ENCODE measurements around the gene THEM4.

The THEM4 gene

GRCh38 chr1:151858030-151858746 lies 51.1 kb downstream of the THEM4 start:
- no peak for DNase-seq

- peak; percentile 55 for DNase-seq
Measured at GRCh38 chr1:151855933-151856332, 53.4 kb downstream of the THEM4 start.

GRCh38 chr1:151855516-151855915 lies 53.8 kb downstream of the THEM4 start:
- DNase-seq = peak; percentile 82

GRCh38 chr1:151854658-151855057 lies 54.7 kb downstream of the THEM4 start:
- no peak for DNase-seq

GRCh38 chr1:151853411-151853943 lies 55.8 kb downstream of the THEM4 start, which contains the start of gene THEM5:
Gene THEM5 (minus strand): TSS chr1:151853712. CDS start chr1:151853565, 147 bp downstream.
- peak; percentile 60 for DNase-seq

- DNase-seq = no peak
Measured at GRCh38 chr1:151852733-151853132, 56.6 kb downstream of the THEM4 start.

GRCh38 chr1:151851886-151852285 lies 57.4 kb downstream of the THEM4 start:
- no peak for DNase-seq

- no peak for DNase-seq
Measured at GRCh38 chr1:151849871-151850270, 59.4 kb downstream of the THEM4 start.

- no peak for DNase-seq
Measured at GRCh38 chr1:151849126-151849525, 60.2 kb downstream of the THEM4 start.

GRCh38 chr1:151847867-151848596 lies 61.3 kb downstream of the THEM4 start:
- no peak for DNase-seq

GRCh38 chr1:151846686-151847237 lies 62.5 kb downstream of the THEM4 start:
- no peak for DNase-seq

GRCh38 chr1:151846062-151846568 lies 63.2 kb downstream of the THEM4 start:
- DNase-seq = peak; percentile 31

- DNase-seq = no peak
Measured at GRCh38 chr1:151843398-151843797, 65.9 kb downstream of the THEM4 start.

GRCh38 chr1:151841141-151841540 lies 68.2 kb downstream of the THEM4 start:
- no peak for DNase-seq

GRCh38 chr1:151840421-151840820 lies 68.9 kb downstream of the THEM4 start:
- DNase-seq = no peak

GRCh38 chr1:151839457-151840403 lies 69.6 kb downstream of the THEM4 start, which contains the start of gene C2CD4D:
Gene C2CD4D (minus strand): TSS chr1:151839820. CDS start chr1:151838989, 831 bp downstream.
- DNase-seq = no peak

- DNase-seq = no peak
Measured at GRCh38 chr1:151839082-151839412, 70.3 kb downstream of the THEM4 start.

GRCh38 chr1:151838222-151839081 lies 70.9 kb downstream of the THEM4 start:
- DNase-seq = no peak

- DNase-seq = no peak
Measured at GRCh38 chr1:151837884-151838221, 71.5 kb downstream of the THEM4 start.

- no peak for DNase-seq
Measured at GRCh38 chr1:151837197-151837596, 72.1 kb downstream of the THEM4 start.

- DNase-seq = no peak
Measured at GRCh38 chr1:151835596-151835995, 73.7 kb downstream of the THEM4 start.
